ENCODE measurements around the gene UFD1.

- TF ChIP-seq POLR2A (IDR thresholded peaks at IDR 0.05; ENCODE audit: low read length), result no peak
- no peak for TF ChIP-seq GATA1 (IDR thresholded peaks at IDR 0.05; ENCODE audit: low read depth, low read length)
Observed at GRCh38 chr22:19503869-19504268, 24.9 kb upstream of the UFD1 start.
